GM13977 (cell line): ENCODE data around the gene NFKBIL1.

ENCODE experiments used
- DNase-seq: peaks from one replicate; pipeline ENCODE4 v3.0.0; 2012; ENCODE audit warnings: low spot score
- in situ Hi-C: fragments of 300-500 bp; cut with MboI; formaldehyde crosslinking; loops from one replicate; pipeline ENCODE4 v1.12.0; 2022; ENCODE audit warnings: low sequenced_read_pairs, low pct_unique_long_range_greater_than_20kb, mixed read lengths, inconsistent platforms; ENCODE audit not compliant: unreplicated experiment
- TF ChIP-seq, protein P1 (sequence below): IDR thresholded peaks from 2 replicates; pipeline ENCODE4 v1.5.1; 2012; ENCODE audit warnings: mild to moderate bottlenecking, control low read depth; ENCODE audit not compliant: insufficient read depth; ENCODE audit errors: extremely low read depth, missing control alignments

NFKBIL1 gene

DNA sequence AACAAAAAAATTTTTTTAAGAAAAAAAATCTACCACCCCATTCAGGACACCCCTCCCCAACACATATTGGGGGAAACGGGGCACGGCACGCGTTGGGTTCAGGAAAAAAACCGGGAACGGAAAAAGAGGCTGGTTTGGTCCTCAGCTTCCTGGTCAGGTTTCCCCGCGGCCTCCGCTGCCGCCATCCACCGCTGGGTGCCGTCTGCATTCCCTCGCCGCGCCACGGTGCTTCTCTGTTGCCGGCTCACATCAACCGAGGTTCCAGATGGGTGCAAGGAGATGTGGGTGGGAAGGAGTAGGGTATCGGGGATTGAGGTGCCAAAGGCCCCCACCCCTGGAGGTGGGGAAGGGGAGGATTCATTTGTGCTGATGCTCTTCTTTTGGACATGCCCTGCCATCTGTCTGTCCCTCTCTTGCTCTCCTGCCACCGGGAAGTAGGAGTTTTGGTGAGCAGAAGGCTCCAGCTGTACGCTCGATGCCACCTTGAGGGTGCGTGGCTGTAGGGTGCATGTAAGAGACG lies 12.8 kb upstream of the NFKBIL1 start:
- TF ChIP-seq, protein P1, sequence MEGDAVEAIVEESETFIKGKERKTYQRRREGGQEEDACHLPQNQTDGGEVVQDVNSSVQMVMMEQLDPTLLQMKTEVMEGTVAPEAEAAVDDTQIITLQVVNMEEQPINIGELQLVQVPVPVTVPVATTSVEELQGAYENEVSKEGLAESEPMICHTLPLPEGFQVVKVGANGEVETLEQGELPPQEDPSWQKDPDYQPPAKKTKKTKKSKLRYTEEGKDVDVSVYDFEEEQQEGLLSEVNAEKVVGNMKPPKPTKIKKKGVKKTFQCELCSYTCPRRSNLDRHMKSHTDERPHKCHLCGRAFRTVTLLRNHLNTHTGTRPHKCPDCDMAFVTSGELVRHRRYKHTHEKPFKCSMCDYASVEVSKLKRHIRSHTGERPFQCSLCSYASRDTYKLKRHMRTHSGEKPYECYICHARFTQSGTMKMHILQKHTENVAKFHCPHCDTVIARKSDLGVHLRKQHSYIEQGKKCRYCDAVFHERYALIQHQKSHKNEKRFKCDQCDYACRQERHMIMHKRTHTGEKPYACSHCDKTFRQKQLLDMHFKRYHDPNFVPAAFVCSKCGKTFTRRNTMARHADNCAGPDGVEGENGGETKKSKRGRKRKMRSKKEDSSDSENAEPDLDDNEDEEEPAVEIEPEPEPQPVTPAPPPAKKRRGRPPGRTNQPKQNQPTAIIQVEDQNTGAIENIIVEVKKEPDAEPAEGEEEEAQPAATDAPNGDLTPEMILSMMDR, result no peak
- no peak for DNase-seq
- in situ Hi-C loops, result no loop called here

DNA sequence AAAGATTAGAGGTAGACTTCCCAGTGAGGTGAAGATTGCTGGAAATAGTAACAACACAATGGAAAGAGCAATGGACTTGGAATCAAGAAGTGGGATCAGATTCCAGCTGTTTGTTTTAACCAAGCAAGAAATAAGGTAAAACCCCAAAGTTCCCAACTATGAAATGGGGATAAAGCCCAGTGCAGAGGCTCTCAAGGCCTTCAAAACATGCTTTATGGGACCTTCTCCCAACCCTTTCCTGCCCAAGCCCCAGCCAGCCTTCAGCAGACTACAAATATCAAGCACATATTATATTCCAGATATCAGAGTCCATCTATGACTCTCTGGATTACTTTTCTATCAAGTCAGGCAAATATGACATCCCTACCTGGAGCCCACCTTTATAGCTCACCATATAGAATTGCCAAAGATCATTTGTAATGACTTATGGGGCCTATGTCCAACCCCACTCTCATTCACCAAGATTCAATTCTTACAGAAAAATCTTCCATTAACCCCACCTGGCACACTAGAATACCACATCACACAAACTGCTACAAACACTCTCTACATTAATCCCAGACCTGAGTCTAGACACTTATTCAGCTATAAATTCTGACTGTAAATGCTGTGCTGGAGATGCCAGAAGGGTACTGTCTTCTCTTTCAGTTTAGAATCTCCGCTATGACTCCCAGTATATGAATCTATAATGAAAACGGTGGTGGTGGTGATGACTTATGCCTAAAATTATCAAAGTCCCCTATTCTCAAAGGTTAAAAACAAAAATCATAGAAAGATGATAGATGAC lies 11.7 kb upstream of the NFKBIL1 start:
- in situ Hi-C loops, result no loop called here
- no peak for DNase-seq
- TF ChIP-seq, protein P1, result no peak

DNA sequence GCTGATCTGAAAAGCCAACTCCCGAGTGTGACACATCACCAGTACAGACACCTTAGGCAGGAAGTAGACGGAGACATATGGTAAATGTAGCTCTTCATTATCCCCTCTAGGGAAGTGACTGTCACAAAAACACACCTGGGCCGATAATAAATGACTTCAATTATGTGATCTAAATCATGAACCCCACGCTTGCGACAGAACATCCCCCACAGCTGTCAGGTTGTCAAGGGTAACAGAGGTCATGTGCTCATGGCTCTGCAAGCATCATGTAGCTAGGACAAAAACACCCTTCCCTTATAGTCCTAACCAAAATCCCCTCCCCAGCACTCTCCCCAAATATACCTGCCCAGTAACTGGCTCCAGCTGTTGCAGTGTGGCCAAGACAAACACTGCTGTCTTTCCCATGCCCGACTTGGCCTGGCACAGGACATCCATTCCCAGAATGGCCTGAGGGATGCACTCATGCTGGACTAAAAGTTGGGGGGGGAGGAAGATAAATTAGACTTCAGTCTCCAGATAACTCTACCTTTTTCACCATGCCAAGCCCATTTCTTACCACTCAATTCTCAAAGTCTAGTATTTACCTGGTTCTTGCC lies 8.5 kb upstream of the NFKBIL1 start:
- in situ Hi-C loops, result no loop called here
- TF ChIP-seq, protein P1, result no peak

DNA sequence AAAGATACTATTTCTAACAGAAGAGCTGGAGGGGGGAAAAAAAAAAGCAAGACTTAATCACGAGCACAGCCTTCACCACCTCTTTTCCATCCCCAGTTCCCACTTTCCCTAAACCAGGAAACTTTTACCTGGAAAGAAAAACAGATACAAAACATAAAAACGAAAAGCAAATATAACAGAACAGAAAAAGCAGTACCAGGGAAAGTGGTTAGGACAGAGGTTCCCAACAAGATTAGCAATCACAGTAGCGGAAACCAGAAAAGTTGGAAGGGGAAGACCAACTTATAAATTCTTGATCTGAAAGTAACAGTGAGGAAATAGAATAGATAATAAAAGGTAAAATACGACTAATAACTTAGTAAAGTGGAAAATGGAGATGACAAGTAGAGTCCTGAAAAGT lies 6.8 kb upstream of the NFKBIL1 start:
- in situ Hi-C loops, result no loop called here
- TF ChIP-seq, protein P1, result no peak
- DNase-seq, result no peak

More for the DNA sequence above, 8.5 kb upstream of the NFKBIL1 start:
- no peak for DNase-seq

DNA sequence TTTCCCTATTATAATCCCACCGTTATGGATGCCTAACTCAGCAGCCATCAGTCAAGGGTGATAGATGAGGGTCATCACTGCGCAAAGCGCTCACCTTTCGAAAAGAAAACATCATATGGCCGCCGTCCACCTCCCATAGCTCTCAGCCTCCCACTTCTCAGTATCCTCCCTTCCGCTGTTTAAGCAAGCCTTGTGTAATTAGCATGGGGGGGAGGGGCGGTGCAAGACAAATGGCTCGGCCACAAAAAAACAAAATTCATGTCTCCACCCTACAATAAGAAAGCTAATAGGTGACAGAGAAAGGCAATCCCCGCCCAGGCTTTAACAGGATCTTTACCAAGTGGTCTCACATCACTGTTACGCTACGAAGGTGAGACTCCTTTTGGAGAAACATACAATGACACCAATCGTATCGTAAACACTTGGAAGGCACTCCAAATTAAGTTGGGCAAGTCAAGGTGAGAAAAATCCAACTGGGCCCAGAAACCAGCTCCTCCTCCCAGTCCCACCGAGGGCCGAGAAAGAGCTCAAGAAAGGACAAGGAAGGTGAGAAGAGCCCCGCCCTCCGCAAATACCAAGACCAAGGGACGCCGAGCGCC lies 6.2 kb upstream of the NFKBIL1 start:
- TF ChIP-seq, protein P1, result no peak
- no peak for DNase-seq
- in situ Hi-C loops, result no loop called here

DNA sequence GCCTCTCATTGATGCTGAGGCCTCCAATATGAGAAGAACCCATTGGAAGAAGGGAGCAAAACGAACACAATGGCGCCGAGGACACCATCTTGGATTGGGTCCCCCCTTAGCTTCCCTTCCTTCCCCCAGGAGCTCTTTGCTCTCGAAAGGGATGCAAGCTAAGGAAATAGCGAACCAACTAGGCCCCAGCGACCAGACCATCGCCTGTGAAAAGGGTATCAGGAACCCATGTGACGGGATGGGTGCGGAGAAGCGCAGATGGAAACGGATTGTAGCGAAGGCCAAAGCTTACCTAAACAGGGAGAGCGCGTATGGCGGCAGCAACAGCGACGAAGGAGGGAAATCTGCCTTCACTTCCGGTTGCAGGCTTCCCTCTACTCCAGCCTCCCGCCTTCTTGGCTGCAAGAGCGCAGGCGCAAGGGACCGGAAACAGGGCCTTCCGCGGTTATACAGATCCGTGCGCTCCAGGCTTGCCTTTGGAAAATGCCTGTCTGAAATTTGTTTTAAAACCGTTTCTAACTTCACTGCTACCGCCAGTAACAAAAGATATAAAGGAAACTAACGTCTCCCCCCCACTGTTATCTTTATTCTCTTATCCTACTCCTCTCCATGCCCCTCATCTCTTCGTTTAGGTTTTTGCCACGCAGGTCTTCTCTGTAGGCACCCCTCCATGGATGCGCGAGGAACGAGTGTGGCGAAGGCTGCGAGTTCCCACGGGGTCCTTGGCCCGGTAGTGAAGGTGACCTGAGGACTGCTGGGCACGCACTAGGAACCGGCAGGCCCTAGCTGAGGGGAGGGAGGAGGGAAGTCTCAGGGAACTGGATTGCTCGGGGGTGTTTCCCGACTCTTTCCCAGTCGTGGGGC lies 5.5 kb upstream of the NFKBIL1 start, which contains the start of gene DDX39B:
Gene DDX39B, minus strand, starts transcription at position 346 of the 864 bp plus-strand sequence. CDS start 1,471 bp downstream, outside the sequence.
- in situ Hi-C loops, result no loop called here
- TF ChIP-seq, protein P1, result no peak

More for the DNA sequence above, 5.5 kb upstream of the NFKBIL1 start, which contains the start of gene DDX39B:
- DNase-seq, result peak; percentile 92
